ENCODE measurements around the gene ZNF516. TPM values are rescaled to one million over a fixed set of nuclear protein-coding genes. Genes with fewer than 3 reads are reported as not detected.

The ZNF516 gene
- total and polyA plus RNA-seq, 2 of the 4 experiments (the other 2 are of a cell fraction), result 7.9 to 16.9 TPM

DNA sequence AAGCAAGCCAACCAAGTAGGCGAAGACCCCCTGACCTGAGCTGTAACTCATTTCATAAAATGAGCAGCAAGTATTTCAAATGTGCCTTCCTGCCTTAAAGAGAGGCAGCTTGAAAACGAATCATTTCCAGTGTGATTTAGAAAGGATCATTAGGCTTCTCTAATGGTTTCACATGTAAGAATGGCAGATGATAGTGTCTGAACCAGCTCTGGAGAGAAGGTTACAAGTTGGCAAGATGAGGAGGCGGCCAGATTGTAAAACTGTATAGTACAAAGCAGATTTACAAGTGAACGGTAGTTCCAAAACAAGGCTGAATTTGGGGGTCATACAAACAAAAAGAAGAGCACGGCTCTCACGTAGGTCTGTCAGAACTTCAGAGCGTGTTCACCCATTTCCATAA is 132.4 kb downstream of the ZNF516 start:
- intact Hi-C loops (cut with micrococcal nuclease) (no loop called here), dilution Hi-C loops (cut with HindIII; ENCODE audit: low sequenced_read_pairs, unreplicated experiment) (no loop called here), in situ Hi-C loops (cut with MboI; ENCODE audit: low sequenced_read_pairs) (loop anchor here (25.0 kb wide), 2 partner anchors 875 to 1150 kb away; partner anchors contain the start of genes PTGR3 and TSHZ1)
- H3K4me1 ChIP-seq (ENCODE audit: control insufficient read depth, insufficient read depth, low read length), result peaks cover 11% of the 10 kb centered on the region
- no peak overlapping the region for H3K9ac ChIP-seq (ENCODE audit: low read depth, low read length)
- WGBS, 2 experiments (ENCODE audit: extremely low coverage in 2 of 2, insufficient read length in 1 of 2), result 100% methylated on average over 1 of the region's 7 CpGs; no CpG with 5 or more reads in 1 of the 2 experiments
- H3K9me3 ChIP-seq (ENCODE audit: control insufficient read depth, insufficient read depth, low read length), result no peaks in the 10 kb centered on the region
- peak overlapping the region; percentile 69 for H3K14ac ChIP-seq (replicated peaks; ENCODE audit: low read depth, low read length)
- H2BK120ac ChIP-seq (ENCODE audit: low read depth, low read length), result peak overlapping the region; percentile 45
- H3K9me1 ChIP-seq (ENCODE audit: insufficient read depth, low read length), result peaks cover 34% of the 10 kb centered on the region
- H4K91ac ChIP-seq (ENCODE audit: insufficient read depth, low read depth, low read length), result peak overlapping the region; percentile 77
- no peak for ATAC-seq (ENCODE audit: low read depth)
- peak overlapping the region; percentile 73; the same call in 1 of the 3 replicates for H2BK15ac ChIP-seq (ENCODE audit: low read depth, low read length)
- peak overlapping the region; percentile 77 for H3K4ac ChIP-seq (ENCODE audit: low read depth, low read length)
- H2AK9ac ChIP-seq (replicated peaks; ENCODE audit: low read depth, low read length, poor library complexity), result no peak overlapping the region
- H3K27ac ChIP-seq (ENCODE audit: insufficient read depth, low read length), result no peak overlapping the region
- TF ChIP-seq, protein P1, sequence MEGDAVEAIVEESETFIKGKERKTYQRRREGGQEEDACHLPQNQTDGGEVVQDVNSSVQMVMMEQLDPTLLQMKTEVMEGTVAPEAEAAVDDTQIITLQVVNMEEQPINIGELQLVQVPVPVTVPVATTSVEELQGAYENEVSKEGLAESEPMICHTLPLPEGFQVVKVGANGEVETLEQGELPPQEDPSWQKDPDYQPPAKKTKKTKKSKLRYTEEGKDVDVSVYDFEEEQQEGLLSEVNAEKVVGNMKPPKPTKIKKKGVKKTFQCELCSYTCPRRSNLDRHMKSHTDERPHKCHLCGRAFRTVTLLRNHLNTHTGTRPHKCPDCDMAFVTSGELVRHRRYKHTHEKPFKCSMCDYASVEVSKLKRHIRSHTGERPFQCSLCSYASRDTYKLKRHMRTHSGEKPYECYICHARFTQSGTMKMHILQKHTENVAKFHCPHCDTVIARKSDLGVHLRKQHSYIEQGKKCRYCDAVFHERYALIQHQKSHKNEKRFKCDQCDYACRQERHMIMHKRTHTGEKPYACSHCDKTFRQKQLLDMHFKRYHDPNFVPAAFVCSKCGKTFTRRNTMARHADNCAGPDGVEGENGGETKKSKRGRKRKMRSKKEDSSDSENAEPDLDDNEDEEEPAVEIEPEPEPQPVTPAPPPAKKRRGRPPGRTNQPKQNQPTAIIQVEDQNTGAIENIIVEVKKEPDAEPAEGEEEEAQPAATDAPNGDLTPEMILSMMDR (conservative IDR thresholded peaks at IDR 0.05; ENCODE audit: low read depth, low read length), result no peak
- TF ChIP-seq MAFK (IDR thresholded peaks at IDR 0.05; ENCODE audit: low read depth, low read length) (no peak), NFE2L2 (IDR thresholded peaks at IDR 0.05; ENCODE audit: low read depth, low read length) (no peak), RFX5 (IDR thresholded peaks at IDR 0.05; ENCODE audit: low read depth, low read length) (no peak), RAD21 (IDR thresholded peaks at IDR 0.05; ENCODE audit: low read length) (no peak), MXI1 (IDR thresholded peaks at IDR 0.05; ENCODE audit: borderline replicate concordance, low read depth, low read length) (no peak), CEBPB (IDR thresholded peaks at IDR 0.05; ENCODE audit: low read depth, low read length) (no peak)
- BruUV-seq (replicated peaks), result no TSS peak
- H3K4me2 ChIP-seq (ENCODE audit: low read depth, low read length), result no peak overlapping the region; the same call in 1 of the 2 replicates
- H4K5ac ChIP-seq (ENCODE audit: low read depth, low read length), result peak overlapping the region; percentile 29; the same call in 1 of the 2 replicates
- H3K18ac ChIP-seq (ENCODE audit: low read depth, low read length), result peak overlapping the region; percentile 34; the same call in 1 of the 2 replicates
- H3K36me3 ChIP-seq (ENCODE audit: control insufficient read depth, insufficient read depth, low read length), result peaks cover 31% of the 10 kb centered on the region
- H3K27me3 ChIP-seq (ENCODE audit: control insufficient read depth, insufficient read depth, low read length), result no peaks in the 10 kb centered on the region
- ChIA-PET CTCF (interaction anchor here (1.0 kb wide), 1 partner anchor 10 kb away, joined by 6 read pairs; no protein-coding TSS in a partner anchor), POLR2A (ENCODE audit: unreplicated experiment) (no interaction called here)
- peaks cover 24 to 65% of the 10 kb centered on the region in 2 experiments for H3K79me1 ChIP-seq (ENCODE audit: low read depth in 1 of 2, low read length in 2 of 2)
- H4K8ac ChIP-seq (ENCODE audit: low read depth in 2 of 2, low read length in 2 of 2), result peak overlapping the region; percentile 32 to 77; a peak in 3 of 4 replicates
- H2BK20ac ChIP-seq (ENCODE audit: low read depth, low read length), result peak overlapping the region; percentile 90
- H3K4me3 ChIP-seq (ENCODE audit: insufficient read depth, low read depth, low read length), result no peak overlapping the region
- no peak overlapping the region for H3K56ac ChIP-seq (ENCODE audit: extremely low read depth, insufficient read depth, low read length)
- no peak for DNase-seq
- peak overlapping the region; percentile 73 for H2BK5ac ChIP-seq (ENCODE audit: low read depth, low read length, poor library complexity, severe bottlenecking)
- H2AK5ac ChIP-seq (ENCODE audit: low read depth, low read length), result peak overlapping the region; percentile 17
- peaks cover 13% of the 10 kb centered on the region for H4K20me1 ChIP-seq (ENCODE audit: insufficient read depth, low read length)
- H2AFZ ChIP-seq (replicated peaks; ENCODE audit: low read length, poor library complexity), result no peak overlapping the region
- peak overlapping the region; percentile 37 for H3K23ac ChIP-seq (ENCODE audit: low read depth, low read length)
